ENCODE measurements around the gene SMIM14.
"Not testable (repeated sequence)": the region's sequence is repeated elsewhere in the genome, so short reads cannot be mapped to it uniquely, and the experiment has no call there.

SMIM14 gene

DNA sequence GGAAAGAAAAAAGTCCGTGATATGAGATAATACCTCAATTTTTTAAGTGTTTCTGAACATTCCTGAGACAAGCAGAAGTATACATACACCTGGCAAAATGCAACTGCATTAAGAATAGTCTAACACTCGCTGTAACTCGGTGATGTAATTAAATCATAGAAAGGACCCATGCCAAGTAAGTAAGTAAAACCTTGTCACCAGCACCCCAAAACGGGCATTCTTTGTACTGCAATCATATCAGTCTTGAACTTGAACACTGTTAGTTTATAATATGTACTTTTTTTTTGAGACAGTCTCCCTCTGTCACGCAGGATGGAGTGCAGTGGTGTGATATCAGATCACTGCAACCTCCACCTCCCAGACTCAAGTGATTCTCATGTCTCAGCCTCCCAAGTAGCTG, 47.4 kb downstream of the SMIM14 start:
- no peak for DNase-seq

DNA sequence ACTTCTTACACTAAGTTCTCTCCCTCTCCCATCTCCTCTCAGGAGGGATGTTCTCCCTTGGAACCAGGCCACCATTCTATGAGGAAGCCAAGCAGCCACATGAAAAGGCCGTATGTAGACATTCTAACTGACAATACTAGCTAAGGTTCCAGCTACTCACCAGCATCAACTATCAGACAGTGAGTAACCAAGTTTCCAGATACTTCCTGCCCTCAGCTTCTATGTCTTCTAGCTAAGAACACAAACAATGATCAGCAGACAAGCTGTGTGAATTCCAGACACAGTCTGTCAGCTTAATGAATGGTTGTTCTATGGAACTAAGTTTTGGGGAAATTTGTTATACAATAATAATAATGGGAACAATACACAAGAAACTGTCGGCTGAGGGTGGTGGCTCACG, 50.8 kb downstream of the SMIM14 start:
- DNase-seq: no peak

DNA sequence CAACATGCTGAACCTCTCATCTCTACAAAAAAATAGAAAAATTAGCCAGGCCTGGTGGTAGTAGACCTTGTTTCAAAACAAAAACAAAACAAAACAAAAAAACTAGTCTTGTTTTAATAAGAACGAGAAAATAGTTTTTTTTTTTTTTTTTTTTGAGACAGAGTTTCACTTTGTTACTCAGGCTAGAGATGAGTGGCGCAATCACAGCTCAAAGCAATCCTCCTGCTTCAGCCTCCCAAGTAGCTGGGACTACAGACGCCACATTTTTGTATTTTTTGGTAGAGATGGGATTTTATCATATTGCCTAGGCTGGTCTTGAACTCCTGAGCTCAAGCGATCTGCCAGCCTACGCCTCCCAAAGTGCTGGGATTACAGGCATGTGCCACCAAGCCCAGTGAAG, 63.7 kb downstream of the SMIM14 start:
- no peak for DNase-seq

DNA sequence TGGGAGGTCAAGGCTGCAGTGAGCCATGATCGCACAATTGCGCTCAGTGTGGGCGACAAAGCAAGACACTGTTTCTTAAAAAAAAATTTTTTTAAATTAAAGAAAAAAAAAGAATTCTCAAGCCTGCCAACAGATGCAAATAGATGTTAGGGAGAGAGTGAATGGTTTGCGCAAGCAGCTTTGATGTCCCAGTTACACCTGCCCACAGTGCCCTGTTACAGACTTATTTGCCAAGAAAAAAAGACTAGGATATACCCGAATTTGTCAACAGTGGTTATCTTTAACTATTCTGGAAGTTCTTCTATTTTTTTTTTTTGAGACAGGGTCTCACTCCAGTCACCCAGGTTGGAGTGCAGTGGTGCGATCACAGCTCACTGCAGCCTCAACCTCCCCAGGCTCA, 67.2 kb downstream of the SMIM14 start:
- DNase-seq: no peak

DNA sequence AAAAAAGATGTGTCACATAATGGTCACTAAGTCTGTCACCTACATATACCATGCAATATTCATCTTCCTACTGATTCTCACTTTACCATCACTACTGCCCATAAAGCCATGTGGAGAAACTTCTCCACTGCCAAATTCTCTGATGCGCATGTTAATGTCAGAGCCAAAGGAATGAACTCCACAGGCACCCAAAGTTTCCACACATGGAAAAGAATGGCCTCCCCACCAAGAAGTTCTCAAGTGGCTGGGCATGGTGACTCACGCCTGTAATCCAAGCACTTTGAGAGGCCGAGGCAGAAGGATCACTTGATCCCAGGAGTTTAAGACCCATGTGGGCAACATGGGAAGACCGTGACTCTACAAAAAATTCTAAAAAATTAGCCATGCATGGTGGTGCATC, 67.6 kb downstream of the SMIM14 start:
- no peak for DNase-seq

DNA sequence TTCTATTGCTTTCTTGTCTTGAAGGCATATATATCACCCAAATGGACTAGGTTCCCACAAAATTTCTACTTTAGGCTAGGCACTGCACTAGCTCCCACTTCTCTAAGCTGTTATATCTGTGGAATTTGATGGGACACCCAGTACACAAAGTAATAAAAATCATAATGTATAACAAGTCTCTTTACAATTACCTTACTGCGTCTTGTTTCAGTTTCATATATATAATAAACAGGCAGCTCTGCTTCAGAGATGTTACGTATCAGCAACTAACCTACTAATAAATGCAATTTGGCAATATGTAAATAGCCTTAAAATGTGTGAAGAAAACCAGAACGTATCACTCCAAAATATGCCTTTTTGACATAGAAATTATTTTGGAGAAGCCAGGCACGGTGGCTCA, 69.5 kb downstream of the SMIM14 start:
- no peak for DNase-seq

DNA sequence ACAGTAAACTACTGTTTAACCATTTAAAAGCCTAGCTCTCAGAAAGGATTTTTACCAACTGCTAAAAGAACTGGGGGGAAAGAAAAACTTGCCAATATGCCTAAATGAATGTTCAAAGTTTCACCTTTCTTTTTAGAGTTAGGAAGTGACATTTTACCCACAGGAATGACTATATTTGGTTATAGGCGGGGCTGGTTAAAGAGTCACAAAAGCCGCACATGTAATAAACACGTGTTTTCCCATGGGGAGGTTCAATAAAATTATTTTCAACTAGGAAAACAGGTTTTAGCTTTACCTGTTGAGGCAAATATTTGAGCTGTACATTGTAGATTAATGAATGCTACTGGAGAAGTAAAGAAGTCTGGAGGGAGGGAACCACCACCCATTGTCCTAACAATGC, 69.9 kb downstream of the SMIM14 start:
- no peak for DNase-seq

DNA sequence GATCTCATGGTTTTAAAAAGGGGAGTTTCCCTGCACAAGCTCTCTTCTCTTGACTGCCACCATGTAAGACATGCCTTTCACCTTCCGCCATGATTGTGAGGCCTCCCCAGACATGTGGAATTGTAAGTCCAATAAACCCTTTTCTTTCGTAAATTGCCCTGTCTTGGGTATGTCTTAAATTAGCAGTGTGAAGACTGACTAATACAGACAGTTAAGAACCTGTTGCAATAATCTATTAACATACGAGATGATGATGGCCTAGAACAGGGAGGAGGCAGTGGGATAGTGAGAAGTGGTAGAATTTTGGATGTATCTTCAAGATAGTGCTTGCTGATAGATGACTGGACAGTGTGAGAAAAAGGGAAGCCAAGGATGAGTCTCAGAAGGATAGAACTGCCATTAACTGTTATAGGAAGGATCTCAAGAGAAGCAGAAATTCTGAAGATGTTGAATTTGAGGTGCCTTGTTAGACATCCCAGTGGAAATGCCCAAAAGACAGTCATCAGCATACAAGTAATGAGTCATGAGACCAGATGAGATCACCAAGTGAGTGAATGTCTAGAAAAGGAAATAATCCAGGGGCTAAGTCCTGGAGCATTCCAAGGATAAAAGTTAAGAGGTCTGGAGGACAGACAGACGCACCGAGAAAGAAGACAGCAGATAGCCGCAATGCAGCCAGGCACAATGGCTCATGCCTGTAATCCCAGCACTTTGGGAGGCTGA, 72.6 kb downstream of the SMIM14 start:
- DNase-seq: no peak

DNA sequence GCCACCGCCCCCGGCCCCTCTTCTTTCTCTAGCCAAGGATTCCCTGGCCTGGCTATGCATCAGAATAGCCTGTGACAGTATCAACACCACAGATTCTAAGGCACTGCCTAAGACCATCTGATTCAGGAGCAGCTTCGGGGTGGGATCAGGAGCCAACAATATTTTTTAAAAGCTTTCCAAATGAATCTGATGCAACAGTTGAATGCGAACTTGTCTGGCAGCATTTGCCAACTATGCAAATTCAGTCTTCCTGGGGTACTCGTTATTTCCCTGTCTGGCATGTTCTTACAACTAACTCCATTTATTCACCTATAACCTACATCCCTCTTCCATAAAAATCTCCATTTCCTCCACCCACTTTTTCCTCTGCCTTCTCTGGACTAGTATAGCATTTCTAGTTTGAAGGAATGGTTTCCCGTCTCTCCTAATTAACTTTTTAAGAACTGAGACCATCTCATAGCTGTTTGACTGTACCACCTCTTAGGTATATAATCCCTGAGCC, 75.3 kb downstream of the SMIM14 start:
- no peak for DNase-seq

DNA sequence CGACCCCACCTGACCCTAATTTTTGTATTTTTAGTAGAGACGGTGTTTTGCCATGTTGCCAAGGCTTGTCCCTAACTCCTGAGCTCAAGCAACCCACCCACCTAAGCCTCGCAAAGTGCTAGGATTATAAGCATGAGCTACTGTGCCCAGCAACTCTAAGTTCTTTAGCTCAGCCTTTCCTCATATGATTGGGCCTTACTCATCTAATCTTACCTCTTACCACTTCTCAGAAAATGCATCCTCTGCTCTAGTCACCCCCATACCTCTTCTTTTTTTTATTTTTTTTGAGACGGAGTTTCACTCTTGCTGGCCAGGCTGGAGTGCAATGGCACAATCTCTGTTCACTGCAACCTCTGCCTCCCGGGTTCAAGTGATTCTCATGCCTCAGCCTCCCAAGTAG, 75.9 kb downstream of the SMIM14 start:
- no peak for DNase-seq

DNA sequence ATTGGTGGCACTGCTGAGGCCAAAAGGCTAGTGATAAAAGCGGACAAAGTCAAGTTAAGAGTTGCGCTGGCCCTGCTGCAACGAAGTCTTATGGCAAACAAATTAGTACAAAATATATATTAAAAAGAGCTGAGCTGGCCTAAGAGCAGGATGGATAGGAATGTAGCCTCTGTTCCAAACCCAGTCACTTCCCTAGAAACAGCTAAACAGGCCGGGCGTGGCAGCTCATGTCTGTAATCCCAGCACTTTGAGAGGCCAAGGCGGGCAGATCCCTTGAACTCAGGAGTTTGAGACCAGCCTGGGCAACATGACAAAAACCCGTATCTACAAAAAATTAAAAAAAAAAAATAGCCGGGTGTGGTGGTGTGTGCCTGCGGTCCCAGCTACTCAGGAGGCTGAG, 79.0 kb downstream of the SMIM14 start:
- DNase-seq: no peak

DNA sequence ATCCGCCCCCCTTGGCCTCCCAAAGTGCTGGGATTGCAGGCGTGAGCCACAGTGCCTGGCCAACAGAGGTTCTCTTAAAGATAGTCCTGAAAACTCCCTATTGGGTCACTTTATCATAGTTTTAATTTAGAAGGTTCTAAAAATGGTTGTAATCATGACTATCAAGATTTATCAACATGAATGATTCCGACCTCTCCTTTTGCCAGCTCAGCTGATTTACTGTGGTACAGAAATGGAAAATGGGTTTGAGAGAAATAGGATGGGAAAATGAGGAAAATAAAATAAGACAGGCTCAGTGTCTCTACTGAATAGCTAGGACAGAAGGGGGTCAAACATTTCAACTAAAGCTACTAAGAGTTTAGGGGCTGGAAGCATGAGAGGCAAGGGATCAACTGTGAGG, 83.2 kb downstream of the SMIM14 start:
- no peak for DNase-seq

DNA sequence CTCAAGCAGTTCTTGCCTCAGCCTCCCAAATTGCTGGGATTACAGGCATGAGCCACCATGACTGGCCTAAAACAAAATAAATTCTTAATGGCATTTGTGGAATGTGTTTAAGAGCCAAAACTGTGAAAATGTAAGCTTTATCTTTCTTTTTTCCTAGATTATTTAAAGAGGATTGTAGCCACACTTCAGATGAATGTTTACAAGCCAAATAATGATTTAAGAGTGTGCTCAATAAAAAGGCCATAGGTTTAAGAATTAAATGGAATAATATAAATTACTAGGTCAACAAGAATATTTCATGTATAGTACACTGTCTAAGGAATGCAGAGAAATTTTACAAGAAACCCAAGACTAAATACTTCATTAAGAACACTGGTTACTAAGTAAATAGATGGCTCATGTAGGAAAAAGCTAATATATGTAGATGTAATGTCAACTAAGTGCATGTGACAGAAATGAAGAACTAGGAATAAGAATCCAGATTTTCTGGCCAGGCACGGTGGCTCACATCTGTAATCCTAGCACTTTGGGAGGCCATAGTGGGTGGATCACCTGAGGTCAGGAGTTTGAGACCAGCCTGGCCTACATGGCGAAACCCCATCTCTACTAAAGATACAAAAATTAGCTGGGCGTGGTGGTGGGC, 90.1 kb downstream of the SMIM14 start:
- no peak for DNase-seq

DNA sequence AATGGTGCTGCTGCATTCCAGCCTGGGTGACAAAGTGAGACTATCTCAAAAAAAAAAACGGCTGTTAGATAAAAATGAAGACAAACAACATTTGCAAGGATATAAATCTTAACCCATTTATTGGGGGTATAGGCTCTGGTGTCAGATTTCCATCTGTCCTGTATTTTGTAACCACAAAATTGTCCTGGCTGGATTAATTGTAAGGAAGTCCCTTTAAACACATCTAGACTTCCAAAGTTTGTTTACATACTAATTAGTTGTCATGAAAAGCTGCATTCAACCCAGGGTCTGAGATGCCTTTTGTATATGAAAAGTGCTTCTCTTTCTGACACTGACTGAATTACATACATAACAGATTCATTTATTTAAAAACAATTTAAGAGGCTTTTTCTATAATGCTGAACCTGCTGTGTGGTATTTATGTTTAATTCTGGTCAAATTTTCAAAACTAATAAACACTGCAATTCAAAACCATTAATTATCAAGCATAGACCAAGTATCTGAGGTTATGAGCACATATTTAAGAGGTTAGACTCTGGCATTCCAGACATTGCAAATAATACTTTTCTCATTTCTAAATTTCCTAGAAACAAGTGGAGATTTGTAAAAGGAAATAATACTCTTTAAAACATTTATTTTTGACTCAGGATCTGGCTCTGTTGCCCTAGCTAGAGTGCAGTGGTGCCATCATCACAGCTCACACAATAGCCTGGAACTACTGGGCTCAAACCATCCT, 93.9 kb downstream of the SMIM14 start:
- DNase-seq: no peak

DNA sequence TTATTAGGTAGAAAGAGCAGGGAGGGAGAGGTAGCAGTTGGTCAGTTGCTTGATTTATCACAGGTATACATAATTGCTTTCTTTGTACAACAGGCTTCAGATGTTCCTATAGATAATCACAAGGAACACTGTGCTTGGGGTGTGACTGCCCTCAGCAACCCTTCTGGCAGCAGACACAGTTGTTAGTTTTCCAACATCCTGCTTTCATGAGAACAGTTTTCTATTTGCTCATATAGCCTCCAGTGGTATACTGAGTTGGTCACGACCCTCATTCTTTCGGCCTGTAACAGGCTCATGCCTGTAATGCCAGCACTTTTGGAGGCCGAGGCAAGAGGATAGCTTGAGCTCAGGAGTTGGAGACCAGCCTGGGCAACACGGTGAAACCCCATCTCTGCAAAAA, 94.6 kb downstream of the SMIM14 start:
- DNase-seq: not testable (repeated sequence)

DNA sequence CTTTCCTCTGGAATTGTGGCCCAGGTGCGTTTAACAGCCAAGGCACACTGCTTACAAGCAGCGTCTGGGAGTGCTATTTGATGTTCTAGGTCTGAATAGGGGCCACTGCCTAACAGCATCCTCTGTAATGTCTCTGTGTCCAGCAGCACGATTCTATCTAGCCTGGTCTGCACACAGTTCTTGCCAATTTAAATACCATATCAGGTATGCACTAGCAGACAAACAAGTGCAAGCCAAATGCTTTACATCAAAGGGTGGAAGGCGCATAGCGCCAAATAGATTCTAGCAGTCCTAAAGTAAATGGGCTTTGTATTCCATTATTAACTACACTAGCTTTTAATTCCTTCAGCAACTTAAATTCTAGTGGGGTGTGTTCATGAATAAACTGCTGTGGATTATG, 95.6 kb downstream of the SMIM14 start:
- no peak for DNase-seq

DNA sequence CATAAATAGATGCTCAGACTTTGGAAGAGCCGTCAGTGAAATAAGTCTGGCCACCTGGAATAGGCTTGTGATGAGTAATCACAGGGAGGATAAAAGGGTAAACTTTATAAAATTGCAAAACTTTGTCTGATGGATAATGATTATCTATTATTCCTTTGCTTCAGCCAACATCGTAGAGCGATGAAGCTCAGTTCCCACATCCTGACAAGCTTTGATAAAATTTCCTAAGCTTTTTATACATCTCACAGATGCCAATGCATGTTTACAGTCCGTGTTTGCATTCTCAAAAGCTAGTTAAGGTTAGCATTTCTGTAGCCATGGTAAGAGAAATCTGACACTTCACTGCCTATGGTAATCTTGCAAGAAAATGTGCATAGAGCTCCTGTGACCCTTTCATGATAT, 96.1 kb downstream of the SMIM14 start:
- no peak for DNase-seq

DNA sequence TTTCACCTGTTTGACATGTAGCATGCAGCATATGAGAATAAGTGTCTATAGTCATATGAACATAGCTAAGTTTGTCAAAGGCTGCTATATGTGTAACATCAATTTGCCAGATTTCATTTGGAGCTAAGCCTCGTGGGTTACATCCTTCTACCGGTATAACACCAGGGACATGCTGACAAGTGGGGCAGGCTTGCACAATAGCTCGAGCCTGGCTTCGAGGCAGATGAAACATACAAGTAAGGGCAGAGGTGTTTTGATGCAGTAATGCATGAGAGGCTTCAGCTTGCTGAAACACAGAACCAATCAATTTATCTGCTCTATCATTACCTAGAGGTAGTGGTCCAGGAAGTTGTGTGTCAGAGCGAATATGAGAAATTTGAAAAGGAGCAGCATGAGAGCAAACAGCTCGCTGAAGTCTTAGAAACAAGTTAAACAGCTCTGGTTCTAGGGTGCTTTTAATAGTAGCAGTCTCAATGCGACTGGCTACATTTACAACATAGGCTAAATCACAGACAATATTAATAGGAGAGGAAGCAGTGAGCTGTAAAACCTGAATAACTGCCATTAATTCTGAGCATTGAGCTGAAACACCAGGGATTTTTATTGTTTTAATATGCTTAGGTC, 96.6 kb downstream of the SMIM14 start:
- DNase-seq: no peak

DNA sequence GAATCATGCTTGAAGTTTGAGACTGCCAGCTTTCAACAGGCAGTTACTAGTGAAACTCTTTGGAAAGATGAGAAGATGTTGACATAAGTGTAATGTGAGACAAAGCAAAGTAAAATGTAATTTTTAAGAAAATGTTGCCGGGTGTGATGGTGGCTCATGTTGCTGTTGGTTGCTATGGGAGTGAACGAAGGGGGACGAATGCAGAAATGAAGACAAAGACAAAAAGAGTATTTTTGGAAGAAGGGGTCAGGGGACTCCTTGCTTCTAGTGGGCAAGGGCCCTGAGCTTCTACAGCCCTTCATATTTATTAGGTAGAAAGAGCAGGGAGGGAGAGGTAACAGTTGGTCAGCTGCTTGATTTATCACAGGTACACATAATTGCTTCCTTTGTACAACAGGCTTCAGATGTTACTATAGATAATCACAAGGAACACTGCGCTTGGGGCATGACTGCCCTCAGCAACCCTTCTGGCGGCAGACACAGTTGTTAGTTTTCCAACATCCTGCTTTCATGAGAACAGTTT, 99.5 kb downstream of the SMIM14 start:
- no peak for DNase-seq

DNA sequence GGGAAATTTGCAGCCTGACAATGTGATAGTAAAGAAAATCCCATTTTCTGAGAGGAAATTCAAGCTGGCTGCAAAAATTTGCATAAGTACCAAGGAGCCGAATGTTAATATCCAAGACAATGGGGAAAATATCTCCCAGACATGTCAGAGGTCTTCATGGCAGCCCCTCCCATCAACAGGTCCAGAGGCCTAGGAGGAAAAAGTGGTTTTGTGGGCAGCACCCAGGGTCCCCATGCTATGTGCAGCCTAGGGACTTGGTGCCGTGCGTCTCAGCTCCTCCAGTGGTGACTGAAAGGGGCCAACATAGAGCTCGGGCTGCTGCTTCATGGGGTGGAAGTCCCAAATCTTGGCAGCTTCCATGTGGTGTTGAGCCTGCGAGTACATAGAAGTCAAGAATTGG, 105.1 kb downstream of the SMIM14 start:
- no peak for DNase-seq

DNA sequence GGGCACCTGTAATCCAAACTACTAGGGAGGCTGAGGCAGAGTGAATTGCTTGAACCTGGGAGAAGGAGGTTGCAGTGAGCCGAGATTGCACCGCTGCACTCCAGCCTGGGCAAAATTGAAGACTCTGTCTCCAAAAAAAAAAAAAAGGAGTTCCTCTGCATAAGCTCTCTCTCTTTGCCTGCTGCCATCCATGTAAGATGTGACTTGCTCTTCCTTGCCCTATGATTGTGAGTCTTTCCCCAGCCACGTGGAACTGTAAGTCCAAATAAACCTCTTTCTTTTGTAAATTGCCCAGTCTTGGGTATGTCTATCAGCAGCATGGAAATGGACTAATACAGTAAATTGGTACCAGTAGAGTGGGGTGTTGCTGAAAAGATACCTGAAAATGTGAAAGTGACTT, 106.4 kb downstream of the SMIM14 start:
- not testable (repeated sequence) for DNase-seq

DNA sequence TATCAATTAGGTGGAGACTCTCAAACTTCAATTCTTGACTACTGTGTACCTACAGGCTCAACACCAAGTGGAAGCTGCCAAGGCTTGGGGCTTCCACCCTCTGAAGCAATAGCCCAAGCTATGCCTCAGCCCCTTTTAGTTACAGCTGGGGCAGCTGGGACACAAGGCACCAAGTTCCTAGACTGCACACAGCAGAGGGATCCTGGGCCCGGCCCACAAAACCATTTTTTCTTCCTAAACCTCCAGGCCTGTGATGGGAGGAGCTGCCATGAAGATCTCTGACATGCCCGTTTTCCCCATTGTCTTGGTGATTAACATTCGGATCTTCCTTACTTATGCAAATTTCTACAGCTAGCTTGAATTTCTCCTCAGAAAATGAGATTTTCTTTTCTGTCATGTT, 108.0 kb downstream of the SMIM14 start:
- DNase-seq: no peak

DNA sequence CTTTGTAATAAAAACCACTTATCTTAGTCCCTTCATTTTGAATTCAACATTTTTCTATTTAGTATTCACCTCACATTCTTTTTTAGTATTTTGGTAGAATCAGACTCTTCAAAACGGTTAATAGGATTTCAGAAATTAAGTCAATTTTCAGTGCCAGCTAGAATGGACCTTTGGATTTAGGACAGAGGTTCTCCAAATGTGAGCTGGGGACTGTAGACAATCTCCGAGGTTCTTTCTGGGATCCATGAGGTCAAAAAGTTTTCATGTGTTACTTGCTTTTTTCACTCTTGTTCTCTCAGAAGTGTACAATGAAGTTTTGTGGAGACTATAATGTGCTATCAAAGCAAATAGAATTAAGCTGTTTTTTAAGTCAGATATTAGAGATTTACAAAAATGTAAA, 109.1 kb downstream of the SMIM14 start:
- DNase-seq: no peak

Measured in activated gamma-delta T cell (primary cell).